Endothelial cell of hepatic sinusoid (primary cell): ENCODE data around the gene TSFM.

ENCODE experiments used
- in situ Hi-C: cut with HindIII; loops from 2 replicates; pipeline ENCODE4 v1.10.0; 2017; ENCODE audit warnings: low sequenced_read_pairs

Gene TSFM

DNA sequence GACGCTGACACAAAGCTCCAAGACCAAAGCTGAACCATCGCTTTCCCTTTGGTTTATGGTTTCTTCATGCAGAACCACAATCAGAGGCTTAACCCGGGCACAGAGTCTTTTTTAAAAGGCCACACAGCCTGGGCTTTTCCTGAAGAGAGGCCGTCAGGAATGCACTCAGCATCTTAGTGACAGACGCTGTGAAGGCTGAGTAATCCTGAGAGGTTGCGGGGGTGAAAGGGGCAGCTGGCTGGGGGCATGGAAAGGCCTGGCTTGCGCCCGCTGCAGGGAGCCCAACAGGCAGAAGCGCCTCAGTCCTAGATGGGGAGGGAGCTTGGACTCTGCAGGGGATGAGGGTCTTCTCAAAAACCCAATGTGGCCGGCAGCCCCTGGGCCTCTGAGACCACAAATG is 50.4 kb downstream of the TSFM start:
- in situ Hi-C loops = no loop called here

DNA sequence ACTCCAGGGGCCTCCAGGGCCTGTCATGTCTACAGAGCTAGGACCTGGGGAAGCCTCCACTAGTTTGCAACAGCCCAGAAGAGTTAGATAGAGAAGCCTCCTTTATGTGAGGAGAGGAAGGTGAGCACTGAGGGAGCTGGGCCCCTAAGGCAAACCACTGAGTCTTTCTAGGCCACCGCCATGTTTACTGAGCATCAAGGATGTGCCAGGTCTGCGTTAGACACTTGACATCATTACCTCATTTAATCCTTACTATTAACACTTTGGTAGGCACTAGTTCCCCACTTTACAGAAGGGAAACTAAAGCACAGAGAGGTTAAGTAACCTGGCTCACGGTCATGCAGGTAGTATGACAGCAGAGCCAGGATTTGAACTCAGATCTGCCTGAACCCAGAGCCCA is 51.1 kb downstream of the TSFM start:
- in situ Hi-C loops = no loop called here

DNA sequence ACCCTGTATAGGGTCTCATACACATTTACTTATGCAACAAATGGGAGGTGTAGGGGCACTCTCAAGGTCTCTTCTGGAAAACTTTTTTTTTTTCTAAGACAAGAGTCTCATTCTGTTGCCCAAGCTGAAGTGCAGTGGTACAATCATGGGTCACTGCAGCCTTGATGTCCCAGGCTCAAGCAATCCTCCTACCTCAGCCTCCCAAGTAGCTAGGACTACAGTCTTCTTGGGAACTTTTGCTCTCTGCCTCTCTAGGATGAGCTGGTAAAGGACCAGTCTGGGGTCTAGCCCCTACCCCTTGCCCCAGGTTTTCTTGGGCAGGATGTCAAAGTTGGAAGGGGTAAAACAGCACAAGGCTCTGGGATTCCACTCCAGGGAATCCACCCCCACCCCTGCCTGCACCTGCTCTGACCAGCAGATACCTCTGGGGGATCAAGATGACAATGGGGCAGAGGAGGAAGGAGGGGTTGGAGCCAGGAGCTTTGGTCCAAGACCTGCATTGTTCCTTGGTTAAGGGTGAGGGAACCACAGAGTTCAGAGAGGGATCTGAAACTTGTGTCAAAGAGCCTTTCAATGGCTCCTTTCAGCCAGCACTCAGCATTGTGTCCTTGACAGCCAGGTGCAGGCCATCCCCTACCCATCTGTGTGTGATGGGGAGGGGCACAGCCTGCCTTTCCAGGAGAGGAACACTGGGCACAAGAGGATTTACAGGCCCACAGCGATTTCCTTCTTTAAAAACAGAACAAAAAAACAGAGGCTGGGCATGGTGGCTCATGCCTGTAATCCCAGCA is 51.7 kb downstream of the TSFM start:
- in situ Hi-C loops = no loop called here

DNA sequence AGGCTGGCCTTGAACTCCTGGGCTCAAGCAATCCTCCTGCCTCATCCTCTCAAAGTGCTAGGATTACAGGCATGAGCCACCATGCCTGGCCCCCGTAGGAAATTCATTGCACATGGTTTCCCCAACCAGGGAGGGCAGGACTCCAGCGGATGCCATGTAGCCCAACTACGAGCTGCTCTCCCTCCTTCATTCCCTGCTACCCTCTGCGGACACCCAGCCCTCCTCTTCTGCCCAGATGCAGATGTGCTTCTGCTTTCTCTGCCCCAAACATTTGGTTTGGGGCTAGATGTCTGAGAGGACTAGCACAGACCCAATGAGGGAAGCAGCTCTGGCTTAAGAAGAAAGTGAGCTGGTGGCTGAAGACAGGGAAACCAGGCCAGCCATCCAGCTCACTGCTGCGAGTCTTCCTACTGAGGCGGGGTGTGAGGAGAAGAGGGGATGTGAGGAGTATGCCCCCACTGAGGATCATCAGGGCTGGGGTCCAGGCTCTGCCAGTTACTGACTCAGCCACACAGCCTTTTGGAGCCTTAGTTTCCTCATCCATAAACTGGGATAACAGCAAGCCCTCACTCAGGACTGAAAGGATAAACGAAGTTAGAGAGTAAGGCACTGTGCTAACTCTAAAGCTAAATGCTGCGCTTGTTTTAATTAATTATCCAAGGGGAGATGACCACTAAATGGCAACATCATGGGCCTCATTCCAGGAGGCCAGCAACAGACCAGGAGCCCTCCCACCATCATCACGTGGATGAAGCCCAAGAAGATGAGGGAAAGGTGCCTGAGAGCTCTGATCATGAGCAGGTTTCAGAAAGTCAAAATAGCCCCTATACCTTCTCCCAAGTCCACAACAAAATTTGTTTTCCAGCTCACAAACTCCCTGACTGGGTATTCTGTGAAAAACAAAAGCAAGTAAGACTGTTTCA is 53.0 kb downstream of the TSFM start:
- in situ Hi-C loops = no loop called here

DNA sequence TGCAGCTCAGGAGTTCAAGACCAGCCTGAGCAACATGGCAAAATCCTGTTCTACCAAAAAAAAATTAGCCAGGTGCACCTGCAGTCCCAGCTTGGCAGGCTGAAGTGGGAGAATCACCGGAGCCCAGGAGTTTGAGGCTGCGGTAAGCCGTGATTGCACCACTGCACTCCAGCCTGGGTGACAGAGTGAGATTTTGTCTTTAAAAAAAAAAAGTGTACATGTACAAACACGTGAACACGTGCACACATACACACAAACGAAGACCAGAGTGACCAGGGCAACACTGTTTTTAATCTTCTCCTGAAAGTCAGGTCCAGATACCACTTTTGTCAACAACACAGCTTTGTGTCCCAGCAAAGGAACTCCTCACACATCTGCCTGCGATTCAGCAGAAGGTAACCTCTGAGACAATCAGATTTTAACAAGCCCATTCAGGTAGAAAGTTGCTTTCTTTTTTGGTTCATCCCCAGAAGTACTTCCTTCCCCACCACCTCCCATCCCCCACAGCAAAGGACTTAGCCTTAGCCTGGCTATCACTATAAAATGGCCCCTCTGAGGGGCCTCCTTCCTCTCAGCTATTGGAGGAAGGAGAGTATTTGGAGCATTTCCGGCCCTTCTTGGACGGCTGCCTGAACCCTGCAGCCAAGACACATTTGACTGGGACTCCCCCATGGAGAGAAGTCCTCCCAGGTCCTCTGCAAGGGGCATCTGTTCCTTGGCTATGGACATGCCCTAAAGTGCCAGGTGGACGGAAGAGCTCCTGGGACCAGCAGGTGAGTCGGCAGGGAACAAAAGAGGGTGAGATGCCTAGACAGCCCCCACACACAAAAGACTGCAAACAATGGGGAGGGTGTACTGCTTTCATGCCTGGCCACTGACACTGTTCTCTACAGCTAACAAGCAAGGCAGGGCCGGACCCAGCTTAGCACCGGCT is 54.1 kb downstream of the TSFM start:
- in situ Hi-C loops = no loop called here

DNA sequence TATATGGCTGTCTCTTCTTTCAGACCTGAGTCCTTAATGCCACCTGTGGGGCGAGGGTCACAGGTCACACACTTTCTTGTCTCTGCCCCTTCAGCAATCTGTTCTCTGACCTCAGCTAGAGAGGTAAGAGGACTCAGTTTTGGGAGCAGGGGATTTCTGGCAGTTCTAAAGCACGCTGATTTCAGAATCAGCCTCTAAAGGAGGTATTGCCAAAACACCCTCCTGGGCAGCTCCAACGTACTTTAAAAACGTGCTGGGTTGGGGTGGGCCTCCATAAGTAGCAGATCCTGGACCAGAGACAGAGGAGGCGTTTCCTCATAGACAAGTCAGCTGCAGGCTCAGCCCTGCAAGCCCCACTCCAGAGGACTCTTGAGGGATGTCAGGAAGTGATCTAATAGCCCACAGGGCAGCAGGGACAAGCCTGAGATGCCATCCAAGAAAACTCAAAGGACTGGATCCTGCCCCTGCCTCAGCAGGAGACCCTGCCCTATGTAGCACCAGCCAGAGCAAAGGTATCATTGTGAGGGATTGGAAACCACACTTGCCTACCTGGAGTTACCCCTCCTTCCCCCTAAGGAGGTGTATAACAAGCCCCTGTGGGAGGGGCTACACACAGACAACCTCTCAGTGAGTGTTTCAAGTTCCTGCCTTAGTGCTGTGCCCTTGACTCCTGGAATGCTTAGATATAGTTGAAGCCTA is 55.4 kb downstream of the TSFM start:
- in situ Hi-C loops = no loop called here

DNA sequence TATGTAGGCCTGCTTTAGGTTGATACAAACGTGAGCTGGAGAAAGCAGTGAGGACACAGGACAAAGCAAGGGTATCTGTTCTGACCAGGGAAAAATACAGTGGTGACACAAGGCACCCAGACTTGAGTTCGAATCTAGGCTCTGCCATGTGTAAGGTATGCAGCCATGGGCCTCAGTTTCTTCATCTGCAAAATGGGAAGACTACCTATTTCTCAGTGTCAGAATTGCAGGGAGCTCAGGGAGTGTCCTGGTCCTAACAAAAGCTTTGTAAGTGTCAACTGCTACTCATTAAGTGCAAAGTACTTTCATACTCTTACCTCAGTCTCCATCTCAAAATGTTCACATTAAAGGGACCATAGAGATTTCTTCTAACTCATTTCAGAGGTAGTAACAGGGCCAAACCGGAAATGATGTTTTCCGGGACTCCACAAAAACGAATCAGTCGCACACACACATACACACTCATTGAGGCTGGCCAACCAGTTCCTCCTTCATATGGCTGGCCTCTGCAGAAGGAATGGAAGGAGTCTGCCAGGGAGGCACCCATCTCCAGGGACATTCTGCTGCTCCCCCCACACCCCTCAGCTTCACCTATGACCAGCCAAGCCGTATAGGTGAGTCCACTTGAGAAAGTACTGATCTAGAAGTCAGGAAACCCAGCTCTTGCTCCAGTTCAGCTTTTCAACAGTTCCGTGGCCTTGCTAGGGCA is 56.2 kb downstream of the TSFM start:
- in situ Hi-C loops = no loop called here

DNA sequence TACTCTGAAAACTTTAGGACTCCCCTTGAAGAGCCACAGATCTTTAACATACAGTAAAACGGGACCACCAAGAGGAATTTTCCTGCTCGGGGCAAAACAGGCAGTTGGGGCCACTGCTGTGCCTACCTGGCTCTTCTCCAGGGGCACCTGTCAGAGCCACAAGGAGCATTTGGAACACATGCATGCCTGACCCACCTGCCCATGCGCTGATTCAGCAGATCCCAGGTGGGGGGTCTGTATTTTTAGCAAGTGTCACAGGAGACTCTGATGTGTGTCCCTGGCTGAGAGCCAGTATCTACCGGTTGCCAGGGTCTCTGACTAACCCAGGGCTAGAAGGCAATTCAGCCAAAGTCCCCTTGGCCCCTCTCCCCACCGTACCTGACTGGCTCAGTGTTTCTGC is 57.4 kb downstream of the TSFM start:
- in situ Hi-C loops = no loop called here

DNA sequence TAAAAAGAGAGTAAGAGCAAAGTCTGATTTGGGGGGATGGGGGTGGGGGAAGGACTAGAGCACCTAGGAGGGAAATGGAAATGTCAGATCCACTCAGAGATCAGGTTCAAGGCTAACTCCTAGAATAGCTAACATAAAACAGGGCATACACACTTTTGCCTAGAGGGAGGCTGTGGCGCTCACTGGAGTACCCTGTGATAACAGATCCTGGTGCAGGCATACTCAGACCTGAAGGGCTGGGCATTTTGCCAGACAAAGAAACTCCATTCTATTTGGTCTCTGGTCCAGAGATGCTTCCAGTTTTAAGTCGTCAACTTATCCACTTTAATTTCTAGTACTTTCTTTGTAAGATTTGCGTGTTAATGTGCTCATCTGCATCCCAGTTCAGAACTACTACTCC is 58.1 kb downstream of the TSFM start:
- in situ Hi-C loops = no loop called here

DNA sequence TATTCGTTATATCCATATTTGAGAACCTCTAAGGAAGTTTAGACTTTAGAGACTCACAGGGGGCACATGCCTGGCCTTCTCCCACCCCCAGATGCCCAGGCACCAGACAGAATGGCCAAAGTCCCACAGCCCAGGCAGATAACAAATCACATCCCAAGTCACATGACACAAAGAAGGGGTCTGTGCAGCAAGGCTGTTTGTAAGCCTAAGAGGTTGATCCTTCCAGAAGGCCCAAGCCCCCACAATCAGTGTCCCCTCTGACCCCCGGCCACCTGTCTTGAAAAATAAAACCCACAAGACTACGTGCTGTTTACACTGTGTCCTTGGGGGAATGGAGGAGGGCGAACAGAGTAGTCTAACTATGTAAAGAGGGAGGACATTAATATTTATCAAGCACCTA is 58.9 kb downstream of the TSFM start:
- in situ Hi-C loops = no loop called here

DNA sequence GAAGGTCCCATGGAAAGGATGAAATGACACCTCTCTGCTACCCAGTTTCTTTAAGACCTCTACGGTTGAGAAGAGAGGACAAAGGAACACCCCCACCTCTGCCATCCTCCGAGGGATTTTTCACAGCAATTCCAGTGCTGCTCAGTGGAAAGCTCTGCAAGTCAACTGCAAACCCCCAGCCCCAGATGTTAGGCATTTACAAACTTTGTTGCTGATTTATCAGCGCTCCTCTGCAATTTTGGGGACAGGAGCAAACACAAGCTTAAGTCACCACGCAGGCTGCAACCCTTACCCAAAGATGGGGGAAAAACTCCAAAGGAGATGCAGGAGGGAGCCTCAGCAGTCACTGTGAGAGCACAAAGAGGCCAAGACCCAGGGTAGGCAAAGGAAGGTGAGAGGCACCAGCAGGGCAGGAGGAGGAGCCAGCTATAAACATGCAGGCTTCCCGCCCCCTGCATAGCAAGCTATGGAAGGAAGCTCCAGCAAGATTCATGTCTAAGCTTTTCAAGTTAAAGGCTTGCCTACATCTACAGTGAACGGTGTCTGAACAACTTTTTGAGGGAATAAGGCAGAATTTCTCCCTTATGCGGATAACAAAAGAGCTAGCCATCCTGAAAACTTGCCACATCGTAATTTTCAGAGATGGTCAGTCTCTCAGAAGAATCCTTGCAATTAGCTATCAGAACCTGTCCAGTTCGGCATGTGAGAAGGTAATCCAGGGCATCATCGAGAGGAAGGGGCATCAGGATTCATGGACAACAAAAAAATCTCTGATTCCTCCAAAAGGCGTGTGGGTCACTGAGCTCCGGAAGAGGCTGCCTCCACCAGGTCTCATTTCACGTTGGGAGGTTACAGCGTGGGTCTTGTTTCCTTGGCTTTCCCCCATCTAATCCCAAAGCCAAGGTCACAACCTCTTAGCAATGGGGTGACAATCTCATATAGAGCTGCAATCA is 60.0 kb downstream of the TSFM start:
- in situ Hi-C loops = no loop called here

DNA sequence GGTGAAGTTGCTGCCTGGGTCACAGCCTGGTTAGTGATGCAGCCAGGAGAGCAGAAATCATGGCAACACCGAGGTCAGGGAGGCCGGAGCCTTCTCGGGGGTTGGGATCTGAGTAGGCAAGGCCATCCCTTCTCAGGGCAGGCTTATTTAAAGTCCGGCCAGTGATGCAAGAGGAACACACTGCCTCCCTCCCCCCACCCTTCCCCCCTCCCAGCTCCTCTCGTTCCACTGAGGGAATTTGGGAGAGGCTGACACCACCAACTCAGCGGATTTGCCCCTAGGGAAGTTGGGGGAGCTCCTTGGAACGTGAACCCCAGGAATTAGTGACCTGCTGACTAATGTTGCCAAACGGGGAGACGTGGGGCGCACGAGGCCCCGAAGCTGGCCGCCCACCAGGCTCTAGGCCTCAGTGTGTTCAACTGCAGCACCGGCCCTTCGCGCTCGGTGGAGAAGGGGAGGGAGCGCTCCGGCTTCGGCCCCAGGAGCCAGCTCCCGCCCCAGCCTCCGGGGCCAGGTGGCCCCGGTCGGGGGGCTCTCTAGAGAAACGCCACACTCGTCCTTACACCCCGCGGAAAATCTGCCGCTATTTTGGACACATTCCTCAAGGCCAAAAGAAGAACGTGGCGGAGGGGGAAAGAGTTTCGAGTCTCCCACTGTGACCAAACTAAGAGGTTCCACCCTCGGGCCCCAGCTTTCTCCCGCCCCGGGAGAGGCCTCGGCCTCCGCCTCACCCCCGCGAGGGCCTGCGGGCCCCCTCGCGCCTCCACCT is 62.3 kb downstream of the TSFM start:
- in situ Hi-C loops = no loop called here

DNA sequence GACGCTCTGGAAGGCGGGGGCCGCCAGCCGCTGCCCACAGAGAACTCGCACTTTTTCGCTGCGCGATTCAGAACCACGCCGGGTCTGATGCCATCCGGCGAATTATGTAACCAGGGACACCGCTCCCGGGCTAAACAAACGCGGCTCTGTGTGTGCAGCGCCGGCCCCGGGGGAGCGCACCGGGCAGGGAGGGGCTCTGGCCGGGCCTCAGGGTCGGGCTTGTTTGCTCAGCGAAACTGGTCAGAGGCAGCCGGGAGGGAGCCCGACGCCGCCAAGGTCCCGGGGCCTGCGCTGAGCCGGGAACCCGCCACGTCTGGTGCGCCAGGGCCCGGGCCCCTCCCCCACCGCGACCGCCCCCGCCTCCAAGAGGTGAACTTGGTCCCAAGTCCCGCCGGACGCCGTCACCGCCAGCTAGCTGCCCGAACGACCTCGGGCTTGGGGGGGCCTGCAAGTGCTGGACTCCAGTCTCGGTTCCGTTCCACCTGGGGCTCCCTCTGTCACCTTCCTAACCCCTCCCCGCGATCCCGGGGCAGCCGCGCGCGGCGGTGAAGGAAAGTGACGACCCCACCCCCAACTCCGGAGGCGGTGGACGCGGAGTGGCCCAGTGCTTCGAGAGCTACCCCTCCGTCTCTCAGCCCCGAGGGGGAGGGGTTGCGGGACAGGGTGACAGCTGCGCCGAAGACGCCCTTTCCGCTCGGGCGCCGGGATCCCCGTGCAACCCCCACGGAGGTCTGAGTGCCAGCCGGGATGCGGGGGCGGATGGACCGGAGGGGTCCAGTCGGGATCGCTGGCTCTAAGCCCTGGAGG is 63.1 kb downstream of the TSFM start:
- in situ Hi-C loops = no loop called here

DNA sequence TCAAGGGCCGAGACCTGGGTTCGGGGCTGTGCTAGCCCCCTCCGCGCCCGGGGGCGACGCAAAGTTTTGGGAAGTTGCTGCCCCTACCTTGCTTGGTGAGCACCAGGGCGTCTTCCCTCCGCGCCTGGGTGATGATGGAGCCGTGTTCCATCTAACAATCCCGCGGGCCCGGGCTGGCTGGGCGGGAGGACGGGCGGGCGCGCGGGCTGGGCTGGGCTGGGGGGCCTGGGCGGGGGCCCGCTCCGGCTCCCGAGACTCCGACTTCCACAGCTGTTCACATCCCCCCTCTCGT is 63.6 kb downstream of the TSFM start:
- in situ Hi-C loops = no loop called here

DNA sequence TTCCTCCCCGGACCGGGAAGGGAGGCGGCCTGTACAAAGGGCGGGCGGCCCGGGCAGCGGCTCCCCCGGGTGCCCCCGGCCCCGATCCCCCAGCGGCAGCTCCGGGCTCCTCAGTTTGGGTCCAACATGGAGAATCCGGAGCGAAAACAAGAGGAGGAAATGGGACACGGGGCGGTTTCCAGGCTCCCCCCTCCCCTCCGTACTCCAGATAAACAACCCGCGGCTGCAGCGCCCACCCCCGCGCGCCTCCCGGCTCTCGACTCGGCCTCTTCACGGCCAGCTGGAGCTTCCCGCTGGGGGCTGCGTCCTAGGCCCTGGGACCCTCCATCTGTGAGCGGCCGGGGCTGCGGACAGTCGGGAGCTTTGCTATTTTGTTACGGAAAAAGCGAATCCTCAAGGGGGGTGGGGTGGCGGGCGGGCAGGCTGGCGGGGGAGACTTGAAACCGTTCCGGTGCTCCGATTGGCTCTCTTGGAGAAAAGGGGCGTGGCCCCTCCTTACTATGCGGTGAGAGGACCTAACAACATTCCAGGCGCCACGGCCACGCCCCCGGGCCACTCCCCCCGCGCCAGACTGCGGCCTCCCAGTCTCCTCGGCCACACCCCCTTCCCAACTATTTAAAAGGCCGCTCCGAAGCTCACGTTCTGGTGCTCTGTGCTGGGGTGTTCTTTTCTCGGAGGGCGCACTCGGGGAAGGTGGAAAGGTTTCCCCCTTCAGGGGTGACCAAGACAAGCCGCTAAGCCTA is 64.2 kb downstream of the TSFM start, which contains the start of gene CTDSP2:
Gene CTDSP2 (minus strand): TSS at position 153 of the 743 bp plus-strand sequence. CDS start 294 bp downstream, outside the sequence.
- in situ Hi-C loops = no loop called here
